HG03039 (cell line): Measurements from ENCODE around the gene CFAP70.
A peak's percentile ranks its signal among the peaks of the same experiment; 100 is the strongest.
"Not testable (repeated sequence)": the region's sequence is repeated elsewhere in the genome, so short reads cannot be mapped to it uniquely, and the experiment has no call there.

ENCODE experiments used
- ATAC-seq: cut with Tn5 transposase; IDR thresholded peaks from one replicate; pipeline ENCODE4 v1.9.1; 2021; ENCODE audit warnings: mild to moderate bottlenecking, moderate library complexity; ENCODE audit not compliant: unreplicated experiment

The CFAP70 gene

DNA sequence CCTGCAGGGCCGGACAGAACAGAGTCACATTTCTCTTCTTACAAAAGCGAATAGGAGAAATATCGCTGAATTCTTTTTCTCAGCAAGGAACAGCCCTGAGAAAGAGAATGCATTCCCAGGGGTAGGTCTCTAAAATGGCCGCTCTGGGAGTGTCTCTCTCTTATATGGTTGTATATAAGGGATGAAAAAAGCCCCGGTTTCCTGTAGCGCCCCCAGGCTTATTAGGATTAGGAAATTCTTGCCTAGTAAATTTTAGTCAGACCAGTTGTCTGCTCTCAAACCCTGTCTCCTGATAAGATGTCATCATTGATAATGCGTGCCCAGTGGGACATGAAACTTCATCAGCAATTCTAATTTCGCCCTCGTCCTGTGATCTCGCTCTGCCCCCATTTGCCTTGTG is 100.1 kb downstream of the CFAP70 start:
- ATAC-seq: not testable (repeated sequence)

DNA sequence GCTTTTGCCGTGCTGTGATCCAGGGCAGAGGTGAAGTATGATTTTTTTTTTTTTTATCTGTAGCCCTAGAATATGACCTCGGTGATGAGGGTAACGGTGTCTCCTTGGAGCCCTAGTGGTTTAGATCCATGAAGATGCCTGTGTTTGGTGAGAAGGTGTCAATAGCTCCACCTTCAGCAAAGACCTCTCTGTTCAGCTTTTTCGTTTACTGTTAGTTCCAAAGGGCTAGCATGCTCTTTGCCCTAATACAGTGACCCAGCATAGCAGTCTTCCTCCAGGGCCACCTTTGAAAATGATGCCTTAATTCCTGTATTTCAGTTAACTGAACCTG is 105.5 kb downstream of the CFAP70 start:
- no peak for ATAC-seq

- ATAC-seq: peak; percentile 60
These were observed 106.0 kb downstream of the CFAP70 start, which contains the start of gene MRPS16 for GRCh38 chr10:73252445-73253224. TSS of gene MRPS16 (minus strand) at chr10:73252644. CDS start at chr10:73252482, 162 bp downstream.

DNA sequence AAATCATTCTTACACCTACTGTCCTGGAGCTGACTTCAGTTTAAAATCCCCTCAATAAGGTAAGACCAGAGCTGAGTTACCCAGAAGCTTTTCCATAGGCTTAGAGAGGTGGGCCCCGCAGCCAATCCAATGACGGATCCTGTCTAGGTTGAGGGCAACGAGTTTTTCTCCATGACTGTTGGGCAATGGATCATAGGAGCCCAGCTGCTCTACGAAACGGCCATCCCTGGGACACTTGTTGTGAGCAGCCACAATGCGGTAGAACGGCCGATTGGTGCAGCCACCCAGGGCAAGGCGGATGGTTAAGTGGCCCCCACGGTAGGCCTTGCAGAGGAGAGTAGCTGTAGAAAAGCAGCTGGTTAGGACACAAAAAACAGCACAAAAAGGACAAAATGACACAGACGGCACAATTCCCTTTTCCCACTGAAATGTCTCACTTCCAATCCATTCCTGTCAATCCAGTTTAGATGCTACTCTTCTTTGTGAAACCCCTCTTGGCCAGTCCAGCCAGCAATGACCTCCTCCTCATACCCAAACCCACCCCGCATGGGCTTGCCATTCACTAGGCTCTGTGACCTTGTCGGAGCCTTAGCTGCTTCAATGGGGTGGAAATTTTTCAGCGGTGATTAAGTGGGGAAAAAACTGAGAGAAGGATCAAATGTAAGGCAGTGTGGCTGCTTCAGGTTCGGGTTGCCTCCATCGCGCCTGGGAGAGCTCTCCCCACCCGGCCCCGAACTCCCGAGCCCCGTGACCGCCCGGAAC is 106.8 kb downstream of the CFAP70 start:
- ATAC-seq: peak; percentile 32

- ATAC-seq: no peak
These were observed 110.4 kb downstream of the CFAP70 start for GRCh38 chr10:73248259-73248724.

DNA sequence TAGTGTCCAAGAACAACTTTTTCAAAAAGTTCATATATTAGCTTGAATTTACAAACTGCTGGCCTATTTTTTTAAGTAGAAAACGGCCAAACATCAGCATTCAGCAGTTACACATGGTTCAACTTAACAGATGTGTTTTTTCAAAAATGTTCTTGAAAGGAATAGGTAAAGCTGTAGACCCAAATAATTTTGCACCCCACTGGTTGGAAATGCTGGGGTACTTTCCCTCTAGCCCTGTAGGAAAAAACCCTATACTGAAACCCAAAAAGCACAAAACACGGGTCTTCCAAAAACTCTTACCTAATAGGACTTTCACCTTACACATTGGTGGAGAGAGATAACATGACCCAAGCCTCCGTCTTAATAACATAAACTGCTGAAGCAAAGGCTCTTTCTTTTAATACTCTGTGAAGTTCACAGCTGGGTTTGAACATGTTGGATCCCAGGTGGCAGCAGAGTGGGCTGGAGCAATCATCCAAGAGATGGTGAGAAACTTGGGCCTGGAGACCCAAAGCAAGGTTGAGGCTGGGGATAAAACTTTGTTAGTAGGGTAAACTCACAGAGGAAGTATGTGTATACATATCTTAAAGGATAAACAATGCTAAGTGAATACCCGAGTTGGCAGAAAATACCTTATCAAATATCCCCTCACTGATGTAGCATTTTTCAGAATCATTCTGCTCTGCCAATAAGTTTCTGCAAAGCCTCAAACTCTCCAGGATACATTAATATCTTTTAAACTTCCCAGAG is 111.0 kb downstream of the CFAP70 start:
- ATAC-seq: no peak

DNA sequence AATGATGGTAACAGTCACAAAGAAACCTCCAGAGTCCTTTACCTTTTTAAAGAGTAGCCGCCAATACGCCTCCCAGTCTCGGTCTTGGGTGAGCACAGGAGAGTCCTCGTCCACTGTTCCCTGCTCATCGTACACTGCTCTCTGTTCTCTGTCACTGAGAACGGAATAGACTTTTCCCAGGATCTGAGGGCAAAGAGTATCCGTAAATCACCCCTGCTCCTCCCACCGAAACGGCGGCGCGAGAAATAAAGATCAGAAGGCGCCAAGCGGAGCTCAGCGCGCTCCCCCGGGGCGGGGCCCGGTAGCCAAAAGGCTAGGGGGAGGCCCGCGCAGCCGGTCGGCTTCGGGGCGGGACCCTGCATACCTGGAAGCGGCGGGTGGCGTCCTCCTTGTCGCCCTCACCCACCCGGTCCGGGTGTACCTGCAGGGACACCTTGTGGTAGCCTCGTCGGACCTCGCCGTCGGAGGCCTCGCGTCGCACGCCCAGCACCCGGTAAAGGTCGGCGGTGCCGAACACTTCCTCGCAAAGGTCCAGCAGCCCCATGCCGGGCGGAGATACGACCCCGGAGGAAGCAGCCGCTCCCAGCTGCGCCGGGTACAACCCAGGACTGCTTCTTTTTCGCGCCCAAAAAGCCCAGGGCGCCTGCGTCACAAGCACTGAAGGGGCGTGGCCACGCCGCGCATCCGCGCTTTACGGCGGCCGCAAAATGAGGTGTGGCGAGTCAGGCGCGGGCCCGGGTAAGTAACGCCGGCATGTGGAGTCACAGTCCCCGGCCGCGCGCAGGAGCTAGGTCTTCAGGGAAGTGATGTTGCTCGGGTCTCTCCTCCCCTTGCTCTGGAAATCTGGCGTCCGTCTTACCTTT is 111.8 kb downstream of the CFAP70 start, which contains the start of gene DNAJC9:
Gene DNAJC9 (minus strand): TSS at position 610 of the 863 bp plus-strand sequence. CDS start 66 bp downstream, at position 544.
- peak; percentile 73 for ATAC-seq

DNA sequence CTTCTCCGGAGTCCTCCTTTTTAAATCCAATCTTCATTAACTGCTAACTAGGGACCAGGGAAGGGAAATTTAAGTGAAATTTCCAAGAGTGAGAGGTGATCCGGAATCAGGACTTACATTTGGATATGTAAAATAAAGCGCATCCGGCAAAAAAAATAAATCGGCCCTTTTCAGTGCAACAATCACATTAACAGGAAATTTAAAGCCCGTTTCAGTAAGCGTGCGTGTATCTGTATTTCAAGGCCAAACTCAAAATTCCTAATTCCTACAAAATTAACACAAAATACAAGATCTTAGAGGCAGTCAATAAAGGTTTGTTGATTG is 112.4 kb downstream of the CFAP70 start:
- ATAC-seq: no peak

DNA sequence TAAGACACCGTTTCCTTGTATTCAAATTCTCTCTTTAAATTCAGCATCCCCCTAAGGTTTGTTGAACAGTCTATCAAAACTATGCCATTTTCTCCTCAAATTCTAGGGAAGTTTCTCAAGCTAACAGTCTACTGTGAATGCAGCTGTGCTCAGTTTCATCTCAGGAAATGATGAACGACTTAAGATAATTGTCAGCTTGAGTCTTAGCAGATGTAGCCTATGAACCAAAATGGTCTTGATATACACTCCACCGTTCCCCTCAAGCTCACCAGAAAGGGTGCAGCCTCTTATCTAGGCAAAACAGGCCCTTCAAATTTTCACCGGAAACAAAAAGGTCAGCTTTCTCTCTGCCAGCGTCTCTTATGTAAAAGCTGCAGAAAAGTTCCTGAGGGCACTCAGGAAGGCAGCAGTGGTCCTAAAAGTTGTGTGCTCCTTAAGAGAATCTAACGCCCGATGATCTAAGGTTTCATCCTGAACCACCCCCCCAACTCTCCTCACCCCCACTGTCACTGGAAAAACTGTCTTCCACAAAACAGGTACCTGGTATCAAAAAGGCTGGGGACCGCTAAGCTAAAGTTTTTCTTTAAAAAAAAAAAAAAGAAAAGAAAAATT is 113.7 kb downstream of the CFAP70 start:
- no peak for ATAC-seq

- ATAC-seq: no peak
These were observed 118.8 kb downstream of the CFAP70 start for GRCh38 chr10:73239908-73240307.

GRCh38 chr10:73238990-73239566 is 119.6 kb downstream of the CFAP70 start:
- ATAC-seq: no peak

DNA sequence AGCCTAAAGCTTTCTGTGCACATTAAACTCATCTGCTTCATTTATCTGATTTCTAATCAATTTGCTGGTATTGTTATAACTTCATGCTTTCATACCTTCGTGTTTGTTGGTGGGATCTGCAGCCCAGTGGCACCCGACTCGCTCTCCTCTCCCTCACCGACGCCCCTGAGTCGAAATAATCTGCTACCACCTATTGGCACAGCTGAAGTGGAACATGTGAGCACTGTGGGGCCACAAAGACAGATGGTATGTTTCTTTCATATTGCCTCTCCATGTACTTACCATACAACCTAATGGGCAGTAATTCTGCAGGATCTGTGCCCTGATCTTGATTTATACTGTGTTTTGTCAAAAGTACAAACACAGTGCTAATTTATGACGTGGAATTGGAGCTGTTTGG is 124.0 kb downstream of the CFAP70 start:
- no peak for ATAC-seq

GRCh38 chr10:73233883-73234282 is 124.8 kb downstream of the CFAP70 start:
- ATAC-seq: no peak

DNA sequence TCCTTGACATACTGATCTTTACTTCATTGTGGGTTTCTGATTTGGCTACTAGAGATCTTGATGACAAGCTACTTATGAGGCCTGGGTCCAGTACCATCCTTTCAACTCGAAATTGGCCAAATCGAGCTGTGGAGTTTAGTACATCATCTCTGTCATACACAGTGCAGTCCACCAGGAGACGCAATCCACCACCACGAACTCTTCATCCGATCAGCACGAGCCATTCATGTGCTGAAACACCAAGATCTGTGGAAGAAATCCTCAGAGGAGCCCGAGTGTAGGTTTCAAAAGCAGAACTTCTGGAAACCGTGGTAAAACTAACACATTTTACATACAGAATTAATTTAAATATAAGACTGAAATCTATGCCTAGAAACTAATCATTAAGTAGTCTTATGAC is 125.8 kb downstream of the CFAP70 start:
- ATAC-seq: no peak

- ATAC-seq: no peak
These were observed 129.1 kb downstream of the CFAP70 start for GRCh38 chr10:73229567-73229966.

DNA sequence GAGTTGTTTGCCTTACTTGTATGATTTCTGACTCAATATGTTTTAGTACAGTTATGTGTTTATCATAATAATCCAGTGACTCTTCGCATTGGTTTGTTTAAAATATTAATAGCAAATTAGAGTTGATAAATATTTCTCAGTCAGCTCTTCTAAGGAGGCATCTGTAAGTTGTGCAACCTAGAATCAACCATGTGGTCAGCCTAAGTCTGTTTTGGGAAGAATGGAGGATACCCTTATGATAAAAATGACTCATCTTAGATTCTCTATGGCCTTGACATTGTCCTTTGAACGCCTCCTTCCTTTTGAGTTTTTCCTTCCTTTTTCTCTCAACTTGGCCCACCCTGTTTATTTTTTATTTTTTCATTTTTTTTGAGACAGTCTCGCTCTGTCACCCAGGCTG is 130.4 kb downstream of the CFAP70 start:
- no peak for ATAC-seq

DNA sequence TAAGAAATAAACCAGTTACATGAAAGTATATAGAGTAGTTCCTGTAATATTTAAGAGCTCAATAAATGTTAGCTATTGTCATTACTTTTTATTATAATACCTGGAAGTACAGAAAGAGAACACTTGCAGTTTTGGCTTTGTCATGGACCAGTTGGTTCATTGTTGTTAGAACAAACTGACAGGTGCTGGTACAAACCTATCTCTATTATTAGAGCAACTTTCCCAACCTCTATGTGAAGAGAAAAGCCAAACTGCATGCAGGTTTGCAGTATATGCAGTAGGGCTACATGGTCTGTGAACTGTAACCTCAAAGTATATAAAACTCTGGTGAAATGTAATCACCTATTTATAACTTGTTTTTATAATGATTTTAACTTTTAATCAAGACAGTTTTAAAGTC is 132.0 kb downstream of the CFAP70 start:
- ATAC-seq: no peak

DNA sequence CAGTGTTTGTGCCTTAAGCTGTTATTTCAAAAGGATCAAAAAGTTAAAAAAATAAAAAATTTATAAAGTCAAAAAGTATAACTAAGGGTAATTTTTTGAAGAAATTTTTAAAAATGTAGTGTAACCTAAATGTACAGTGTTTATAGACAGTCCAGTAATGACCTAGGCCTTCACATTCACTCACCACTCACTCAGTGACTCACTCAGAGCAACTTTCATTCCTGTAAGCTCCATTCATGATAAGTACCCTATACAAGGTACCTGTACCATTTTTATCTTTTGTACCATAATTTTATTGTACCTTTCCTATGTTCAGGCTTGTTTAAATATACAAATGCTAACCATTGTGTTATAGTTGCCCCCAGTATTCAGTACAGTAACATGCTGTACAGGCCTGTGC is 133.1 kb downstream of the CFAP70 start:
- ATAC-seq: no peak

DNA sequence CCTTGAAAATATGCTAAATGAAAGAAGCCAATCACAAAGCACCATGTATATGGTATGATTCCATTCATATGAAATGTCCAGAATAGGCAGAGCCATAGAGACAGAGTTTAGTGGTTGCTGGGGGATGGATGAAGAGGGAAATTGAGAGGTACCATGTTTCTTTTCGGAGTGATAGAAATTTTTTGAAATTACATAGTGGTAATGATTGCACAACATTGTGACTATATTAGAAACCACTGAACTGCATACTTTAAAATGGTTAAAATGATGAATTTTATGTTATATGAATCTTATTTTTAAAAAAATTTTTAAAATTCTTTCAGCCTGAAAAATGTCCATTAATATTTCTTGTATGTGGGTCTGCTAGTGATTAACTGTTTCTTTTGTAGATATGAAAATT is 137.7 kb downstream of the CFAP70 start:
- no peak for ATAC-seq

DNA sequence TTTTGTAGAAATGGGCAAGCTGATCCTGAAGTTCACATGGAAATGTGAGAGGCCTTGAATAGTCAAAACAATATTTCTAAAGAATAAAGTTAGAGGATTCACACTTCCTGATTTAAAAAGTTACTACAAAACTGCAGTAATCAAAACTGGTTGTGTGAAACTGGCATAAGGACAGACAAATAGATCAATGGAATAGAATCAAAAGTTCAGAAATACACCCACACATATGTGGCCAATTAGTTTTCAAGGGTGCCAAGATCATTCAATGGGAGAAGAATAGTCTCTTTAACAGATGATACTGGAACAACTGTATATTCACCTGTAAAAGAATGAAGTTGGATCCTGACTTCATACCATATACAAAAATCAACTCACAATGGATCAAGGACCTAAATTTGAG is 139.3 kb downstream of the CFAP70 start:
- ATAC-seq: no peak
